Measurements from ENCODE around the gene PPP6R2.

The PPP6R2 gene

GRCh38 chr22:50489363-50490243 lies 146.5 kb downstream of the PPP6R2 start:
- DNase-seq: no peak

DNA sequence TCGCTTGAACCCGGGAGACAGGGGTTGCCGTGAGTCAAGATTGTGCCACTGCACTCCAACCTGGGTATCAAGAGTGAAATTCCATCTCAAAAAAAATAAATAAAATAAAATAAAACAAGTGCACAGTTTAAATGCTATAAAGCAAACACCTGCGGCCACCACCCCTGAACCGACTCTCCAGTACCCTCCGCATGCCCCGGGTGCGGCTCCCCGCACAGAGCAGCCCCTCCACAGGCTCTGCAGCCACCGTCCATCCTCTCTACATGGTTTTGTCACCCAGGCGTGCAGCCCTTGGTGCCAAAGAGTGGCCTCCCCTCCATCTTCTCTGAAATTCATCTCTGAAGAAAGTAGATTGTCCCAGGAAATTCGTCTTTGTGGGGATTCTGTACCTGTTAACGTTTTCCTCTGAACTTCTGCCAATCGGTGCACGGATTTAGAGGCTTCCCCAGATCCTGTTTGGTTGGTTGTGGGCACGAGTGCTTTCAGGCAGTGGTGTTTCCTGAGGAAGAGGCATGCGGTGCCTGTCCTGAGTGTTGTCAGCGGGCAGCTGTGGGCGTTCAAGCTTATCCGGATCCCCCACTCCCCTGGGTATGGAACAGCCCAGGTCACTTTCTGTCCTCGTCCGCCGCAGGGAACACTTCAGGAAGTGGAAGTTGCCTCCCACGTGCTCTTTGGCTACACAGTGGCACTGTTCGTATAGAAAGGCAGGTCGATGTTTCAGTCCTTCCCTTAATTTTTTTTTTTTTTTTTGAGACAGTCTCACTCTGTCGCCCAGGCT lies 147.6 kb downstream of the PPP6R2 start:
- peak; percentile 86 for DNase-seq

All from GF-D8 (cell line).